T follicular helper cell (primary cell): Measurements from ENCODE around the gene RBM4.
A peak's percentile ranks its signal among the peaks of the same experiment; 100 is the strongest.
"Not testable (repeated sequence)": the region's sequence is repeated elsewhere in the genome, so short reads cannot be mapped to it uniquely, and the experiment has no call there.

Experiments used
- DNase-seq: peaks from one replicate; pipeline ENCODE4 v3.0.0-alpha.2; 2020; ENCODE audit warnings: low read depth

The RBM4 gene

GRCh38 chr11:66616379-66617154, 21.9 kb upstream of the RBM4 start, which contains the start of gene RBM14:
Gene RBM14, plus strand, starts transcription at chr11:66616630. Its CDS starts 91 bp downstream, at chr11:66616721.
- DNase-seq, result peak; percentile 98

GRCh38 chr11:66617155-66617834, 21.2 kb upstream of the RBM4 start:
- no peak for DNase-seq

GRCh38 chr11:66619080-66619554, 19.4 kb upstream of the RBM4 start:
- peak; percentile 36 for DNase-seq

GRCh38 chr11:66624450-66624849, 14.1 kb upstream of the RBM4 start:
- no peak for DNase-seq

- DNase-seq, result no peak
Observed at GRCh38 chr11:66625041-66625751, 13.3 kb upstream of the RBM4 start.

- no peak for DNase-seq
Observed at GRCh38 chr11:66625752-66626149, 12.8 kb upstream of the RBM4 start.

GRCh38 chr11:66626382-66626781, 12.1 kb upstream of the RBM4 start:
- DNase-seq, result no peak

GRCh38 chr11:66626926-66627325, 11.6 kb upstream of the RBM4 start:
- DNase-seq, result no peak

- DNase-seq, result no peak
Observed at GRCh38 chr11:66628061-66628603, 10.4 kb upstream of the RBM4 start.

- DNase-seq, result no peak
Observed at GRCh38 chr11:66629356-66629755, 9.1 kb upstream of the RBM4 start.

- no peak for DNase-seq
Observed at GRCh38 chr11:66631883-66632282, 6.6 kb upstream of the RBM4 start.

- no peak for DNase-seq
Observed at GRCh38 chr11:66632952-66633351, 5.6 kb upstream of the RBM4 start.

- DNase-seq, result no peak
Observed at GRCh38 chr11:66636411-66636810, 2.1 kb upstream of the RBM4 start.

GRCh38 chr11:66637557-66638176, 836 bp upstream of the RBM4 start:
- DNase-seq, result no peak

GRCh38 chr11:66639066-66639813, 737 bp downstream of the RBM4 start:
- no peak for DNase-seq

GRCh38 chr11:66639814-66640340, 1.4 kb downstream of the RBM4 start:
- DNase-seq, result not testable (repeated sequence)

GRCh38 chr11:66641834-66642233, 3.3 kb downstream of the RBM4 start:
- DNase-seq, result no peak

- no peak for DNase-seq
Observed at GRCh38 chr11:66643745-66644437, 5.4 kb downstream of the RBM4 start.

GRCh38 chr11:66646828-66647227, 8.3 kb downstream of the RBM4 start:
- no peak for DNase-seq

- no peak for DNase-seq
Observed at GRCh38 chr11:66649903-66650302, 11.4 kb downstream of the RBM4 start.
